Nephron progenitor cell (in vitro differentiated cells): ENCODE data around the gene TRAF4.
"Not testable (repeated sequence)": the region's sequence is repeated elsewhere in the genome, so short reads cannot be mapped to it uniquely, and the experiment has no call there.

Source experiments
- DNase-seq: peaks from one replicate; pipeline ENCODE4 v3.0.0; 2021
- H3K27ac Mint-ChIP-seq: 2 replicates; pipeline ENCODE4 v1.8.0; 2021; ENCODE audit warnings: mild to moderate bottlenecking, moderate library complexity, mixed read lengths
- H3K27me3 Mint-ChIP-seq: 2 replicates; pipeline ENCODE4 v1.8.0; 2021; ENCODE audit warnings: mild to moderate bottlenecking, low read depth, mixed read lengths; ENCODE audit not compliant: poor library complexity
- H3K36me3 Mint-ChIP-seq: 2 replicates; pipeline ENCODE4 v1.8.0; 2021; ENCODE audit warnings: low read depth, mixed read lengths
- H3K4me1 Mint-ChIP-seq: 2 replicates; pipeline ENCODE4 v1.8.0; 2021; ENCODE audit warnings: mixed read lengths
- H3K4me3 Mint-ChIP-seq: 2 replicates; pipeline ENCODE4 v1.8.0; 2021; ENCODE audit warnings: mild to moderate bottlenecking, moderate library complexity, mixed read lengths
- H3K9me3 Mint-ChIP-seq: 2 replicates; pipeline ENCODE4 v1.8.0; 2021; ENCODE audit warnings: mild to moderate bottlenecking, moderate library complexity, mixed read lengths
- TF ChIP-seq, protein P1 (sequence below): fragments of 200-600 bp; sonication (generic); IDR thresholded peaks from 2 replicates; pipeline ENCODE4 v1.5.0; 2021; ENCODE audit warnings: antibody characterized with exemption

Gene TRAF4

DNA sequence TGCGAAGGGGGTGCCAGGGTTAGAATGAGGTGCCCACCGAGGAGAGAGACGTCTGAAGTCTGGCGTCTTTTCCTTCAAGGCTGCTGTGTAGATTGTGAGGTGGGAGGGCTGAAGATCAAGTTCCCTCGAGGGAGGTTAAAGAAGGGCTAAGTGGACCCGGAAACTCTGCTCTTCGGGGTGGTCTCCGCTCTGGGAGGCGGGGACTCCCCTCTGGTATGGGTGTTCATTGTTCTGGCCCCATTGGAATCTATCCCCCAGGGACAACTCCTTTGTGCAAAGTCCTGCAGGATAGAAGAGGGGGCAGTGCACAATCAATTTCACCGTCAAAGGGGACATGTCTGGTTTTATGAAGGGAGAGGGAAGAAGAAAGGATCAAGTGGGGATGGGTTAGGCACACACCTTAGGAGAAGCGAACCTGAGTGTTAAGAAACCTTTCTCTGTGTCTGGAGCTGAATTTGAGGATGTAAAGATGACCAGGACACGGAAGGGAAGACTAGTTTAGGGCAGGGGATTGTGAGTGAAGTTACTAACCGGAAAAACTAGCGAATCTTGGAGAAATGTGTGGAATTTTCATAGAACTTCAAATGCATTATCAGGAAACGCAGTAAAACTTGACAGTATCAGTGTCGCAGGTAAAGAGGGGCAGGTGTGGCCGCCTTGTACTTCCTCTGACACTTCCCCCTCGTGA lies 25.3 kb upstream of the TRAF4 start:
- DNase-seq, result peak; percentile 57
- no peaks in the 10 kb centered on the region for H3K9me3 Mint-ChIP-seq
- TF ChIP-seq, protein P1, sequence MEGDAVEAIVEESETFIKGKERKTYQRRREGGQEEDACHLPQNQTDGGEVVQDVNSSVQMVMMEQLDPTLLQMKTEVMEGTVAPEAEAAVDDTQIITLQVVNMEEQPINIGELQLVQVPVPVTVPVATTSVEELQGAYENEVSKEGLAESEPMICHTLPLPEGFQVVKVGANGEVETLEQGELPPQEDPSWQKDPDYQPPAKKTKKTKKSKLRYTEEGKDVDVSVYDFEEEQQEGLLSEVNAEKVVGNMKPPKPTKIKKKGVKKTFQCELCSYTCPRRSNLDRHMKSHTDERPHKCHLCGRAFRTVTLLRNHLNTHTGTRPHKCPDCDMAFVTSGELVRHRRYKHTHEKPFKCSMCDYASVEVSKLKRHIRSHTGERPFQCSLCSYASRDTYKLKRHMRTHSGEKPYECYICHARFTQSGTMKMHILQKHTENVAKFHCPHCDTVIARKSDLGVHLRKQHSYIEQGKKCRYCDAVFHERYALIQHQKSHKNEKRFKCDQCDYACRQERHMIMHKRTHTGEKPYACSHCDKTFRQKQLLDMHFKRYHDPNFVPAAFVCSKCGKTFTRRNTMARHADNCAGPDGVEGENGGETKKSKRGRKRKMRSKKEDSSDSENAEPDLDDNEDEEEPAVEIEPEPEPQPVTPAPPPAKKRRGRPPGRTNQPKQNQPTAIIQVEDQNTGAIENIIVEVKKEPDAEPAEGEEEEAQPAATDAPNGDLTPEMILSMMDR, result no peak
- peaks cover 52% of the 10 kb centered on the region for H3K36me3 Mint-ChIP-seq
- H3K4me1 Mint-ChIP-seq, result peaks cover 79% of the 10 kb centered on the region
- H3K27ac Mint-ChIP-seq, result peak overlapping the region; percentile 100
- H3K27me3 Mint-ChIP-seq, result peaks cover 8% of the 10 kb centered on the region
- H3K4me3 Mint-ChIP-seq, result peak overlapping the region; percentile 85

DNA sequence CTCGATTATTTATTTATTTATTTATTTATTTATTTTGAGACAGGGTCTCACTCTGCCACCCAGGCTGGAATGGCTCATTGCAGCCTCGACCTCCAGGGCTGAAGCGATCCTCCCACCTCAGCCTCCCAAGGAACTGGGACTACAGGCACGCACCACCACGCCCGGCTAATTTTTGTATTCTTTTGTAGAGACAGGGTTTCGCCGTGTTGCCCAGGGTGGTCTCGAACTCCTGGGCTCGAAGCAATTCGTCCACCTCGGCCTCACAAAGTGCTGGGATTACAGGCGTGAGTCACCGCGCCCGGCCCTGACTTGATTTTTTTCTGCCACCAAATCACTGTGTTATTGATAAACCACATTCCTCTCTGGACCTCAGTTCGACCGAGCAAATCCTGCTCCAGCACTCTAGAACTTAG lies 24.8 kb upstream of the TRAF4 start:
- Mint-ChIP-seq H3K4me3 (peak overlapping the region; percentile 100), H3K27me3 (peaks cover 8% of the 10 kb centered on the region), H3K36me3 (peaks cover 51% of the 10 kb centered on the region), H3K9me3 (no peaks in the 10 kb centered on the region), H3K27ac (peak overlapping the region; percentile 99), H3K4me1 (peaks cover 85% of the 10 kb centered on the region)
- DNase-seq, result no peak
- TF ChIP-seq, protein P1, result no peak

DNA sequence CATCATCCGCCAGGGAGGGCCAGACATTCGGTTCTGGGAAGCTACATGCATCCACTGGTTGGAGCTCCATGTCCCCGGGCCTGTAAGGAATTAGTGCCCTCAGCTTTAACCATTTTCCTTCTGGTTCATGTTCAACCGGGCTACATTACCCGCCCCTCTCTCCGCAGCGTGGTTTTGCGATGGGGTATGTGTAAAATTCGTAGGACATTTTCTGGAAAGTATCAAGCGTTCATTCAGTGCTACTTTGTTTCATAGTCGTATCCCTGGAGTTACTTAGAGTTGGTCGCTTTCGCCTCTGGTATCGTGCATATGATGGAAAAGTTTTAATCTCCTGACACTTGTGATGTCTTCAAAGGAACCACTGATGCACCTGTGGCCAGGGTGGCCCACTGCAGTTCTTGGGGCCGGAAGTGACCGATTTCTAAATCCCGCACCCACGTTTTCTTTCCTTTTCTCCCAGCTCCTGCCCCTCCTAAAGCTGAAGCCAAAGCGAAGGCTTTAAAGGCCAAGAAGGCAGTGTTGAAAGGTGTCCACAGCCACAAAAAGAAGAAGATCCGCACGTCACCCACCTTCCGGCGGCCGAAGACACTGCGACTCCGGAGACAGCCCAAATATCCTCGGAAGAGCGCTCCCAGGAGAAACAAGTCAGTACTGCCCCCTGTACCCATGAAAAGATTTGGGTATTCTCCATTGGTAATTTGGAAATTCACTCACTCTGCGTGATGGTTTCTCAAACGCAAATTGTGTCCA lies 23.4 kb upstream of the TRAF4 start:
- Mint-ChIP-seq H3K4me3 (peak overlapping the region; percentile 100), H3K4me1 (peaks cover 87% of the 10 kb centered on the region), H3K36me3 (peaks cover 45% of the 10 kb centered on the region), H3K9me3 (no peaks in the 10 kb centered on the region), H3K27me3 (peaks cover 8% of the 10 kb centered on the region), H3K27ac (peak overlapping the region; percentile 99)
- DNase-seq, result no peak
- TF ChIP-seq, protein P1, result no peak

DNA sequence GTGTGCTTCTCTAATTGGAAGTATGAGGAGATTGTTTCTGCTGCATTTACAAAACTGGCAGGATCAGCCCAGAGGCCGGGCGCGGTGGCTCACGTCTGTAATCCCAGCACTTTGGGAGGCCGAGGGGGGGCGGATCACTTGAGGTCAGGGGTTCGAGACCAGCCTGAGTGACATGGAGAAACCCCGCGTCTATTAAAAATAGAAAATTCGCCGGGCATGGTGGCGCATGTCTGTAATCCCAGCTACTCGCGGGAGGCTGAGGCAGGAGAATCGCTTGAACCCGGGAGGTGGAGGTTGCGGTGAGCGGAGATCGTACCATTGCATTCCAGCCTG lies 22.8 kb upstream of the TRAF4 start:
- Mint-ChIP-seq H3K27ac (peak overlapping the region; percentile 99), H3K4me1 (peaks cover 84% of the 10 kb centered on the region), H3K4me3 (peak overlapping the region; percentile 100), H3K36me3 (peaks cover 42% of the 10 kb centered on the region)
- not testable (repeated sequence) for DNase-seq, H3K9me3 Mint-ChIP-seq, H3K27me3 Mint-ChIP-seq

DNA sequence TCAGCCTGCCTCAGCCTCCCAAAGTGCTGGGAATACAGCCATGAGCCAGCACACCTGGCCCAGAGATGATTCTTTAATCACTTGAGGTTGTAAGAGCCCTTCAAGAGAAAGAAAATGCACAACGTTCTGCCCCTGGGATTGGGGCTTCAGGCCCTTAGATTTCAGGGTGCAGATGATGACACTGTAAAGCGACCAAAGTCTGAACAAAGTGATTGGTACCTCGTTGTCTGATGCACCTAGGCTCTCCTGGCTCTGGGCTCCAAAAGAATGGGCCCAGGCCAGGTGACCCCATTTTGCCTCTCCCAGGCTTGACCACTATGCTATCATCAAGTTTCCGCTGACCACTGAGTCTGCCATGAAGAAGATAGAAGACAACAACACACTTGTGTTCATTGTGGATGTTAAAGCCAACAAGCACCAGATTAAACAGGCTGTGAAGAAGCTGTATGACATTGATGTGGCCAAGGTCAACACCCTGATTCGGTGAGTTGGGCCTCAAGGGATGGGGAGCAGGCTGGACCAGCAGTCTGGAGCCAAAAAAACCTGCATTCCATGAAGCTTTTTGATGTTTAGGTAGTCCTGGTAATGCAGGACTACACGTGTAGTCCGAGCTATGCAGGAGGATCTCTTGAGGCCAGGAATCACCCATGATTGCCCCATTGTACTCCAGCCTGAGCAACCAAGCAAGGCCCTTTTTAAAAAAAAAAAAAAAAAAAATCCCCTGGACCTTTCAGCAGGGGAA lies 21.2 kb upstream of the TRAF4 start:
- Mint-ChIP-seq H3K36me3 (peaks cover 42% of the 10 kb centered on the region), H3K27ac (peak overlapping the region; percentile 68), H3K4me3 (peak overlapping the region; percentile 100), H3K4me1 (peaks cover 78% of the 10 kb centered on the region), H3K9me3 (no peaks in the 10 kb centered on the region), H3K27me3 (peaks cover 8% of the 10 kb centered on the region)
- TF ChIP-seq, protein P1, result no peak
- DNase-seq, result no peak

DNA sequence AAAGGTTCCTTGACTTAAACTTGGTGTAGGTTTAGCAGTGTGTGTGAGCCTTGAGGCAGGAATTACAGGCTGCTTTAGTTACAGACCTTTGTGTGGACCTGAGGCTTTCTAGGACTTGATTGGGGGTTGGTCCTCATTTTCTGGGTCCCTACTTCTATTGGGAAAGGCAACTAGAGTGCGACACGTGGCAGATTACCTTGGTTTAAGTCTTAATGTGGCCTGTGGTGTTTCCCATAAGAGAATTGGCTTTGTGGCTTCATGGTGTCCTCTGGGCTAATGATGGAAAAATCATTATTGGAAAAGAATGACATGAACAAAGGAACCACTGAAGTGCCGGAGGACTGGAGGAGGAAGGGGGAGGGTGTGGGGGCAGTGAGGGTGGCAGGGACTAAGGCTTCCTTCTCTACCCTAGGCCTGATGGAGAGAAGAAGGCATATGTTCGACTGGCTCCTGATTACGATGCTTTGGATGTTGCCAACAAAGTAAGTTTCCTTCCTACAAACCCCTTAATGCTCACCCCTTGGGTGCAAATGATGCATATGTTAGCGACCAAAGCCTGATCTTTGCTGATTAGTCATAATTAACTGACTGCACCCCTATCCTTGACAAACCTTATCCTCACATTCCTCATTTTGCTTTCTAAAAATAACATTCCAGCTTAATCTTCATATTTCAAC lies 20.5 kb upstream of the TRAF4 start:
- Mint-ChIP-seq H3K27me3 (peaks cover 5% of the 10 kb centered on the region), H3K4me3 (peak overlapping the region; percentile 66), H3K4me1 (peaks cover 81% of the 10 kb centered on the region), H3K27ac (peak overlapping the region; percentile 68), H3K36me3 (peaks cover 42% of the 10 kb centered on the region), H3K9me3 (no peaks in the 10 kb centered on the region)
- TF ChIP-seq, protein P1, result no peak
- DNase-seq, result no peak

DNA sequence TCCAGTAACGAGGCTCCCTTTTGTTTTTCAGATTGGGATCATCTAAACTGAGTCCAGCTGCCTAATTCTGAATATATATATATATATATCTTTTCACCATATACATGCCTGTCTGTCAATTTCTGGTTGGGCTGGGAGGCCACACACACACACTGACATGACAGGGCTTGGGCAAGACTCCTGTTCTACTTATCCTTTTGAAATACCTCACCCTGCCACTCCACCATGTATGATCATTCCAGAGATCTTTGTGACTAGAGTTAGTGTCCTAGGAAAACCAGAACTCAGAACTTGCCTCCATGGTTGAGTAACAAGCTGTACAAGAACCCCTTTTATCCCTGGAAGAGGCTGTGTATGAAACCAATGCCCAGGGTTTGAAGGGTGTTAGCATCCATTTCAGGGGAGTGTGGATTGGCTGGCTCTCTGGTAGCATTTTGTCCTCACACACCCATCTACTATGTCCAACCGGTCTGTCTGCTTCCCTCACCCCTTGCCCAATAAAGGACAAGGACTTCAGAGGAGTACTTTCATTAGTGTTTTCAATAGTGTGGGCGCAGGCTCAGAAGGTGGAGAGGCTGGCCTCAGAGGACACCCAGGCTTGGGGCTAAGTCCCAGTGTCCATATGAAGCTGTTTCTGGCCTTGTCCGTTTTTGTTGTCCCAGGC lies 19.8 kb upstream of the TRAF4 start:
- not testable (repeated sequence) for H3K9me3 Mint-ChIP-seq, DNase-seq, H3K27me3 Mint-ChIP-seq
- H3K27ac Mint-ChIP-seq, result peak overlapping the region; percentile 86
- peaks cover 42% of the 10 kb centered on the region for H3K36me3 Mint-ChIP-seq
- H3K4me1 Mint-ChIP-seq, result peaks cover 78% of the 10 kb centered on the region
- peak overlapping the region; percentile 84 for H3K4me3 Mint-ChIP-seq
